ENCODE measurements around the gene RAD54L2.
"Not testable (repeated sequence)": the region's sequence is repeated elsewhere in the genome, so short reads cannot be mapped to it uniquely, and the experiment has no call there.

Gene RAD54L2

GRCh38 chr3:51544011-51544775 is 5.7 kb downstream of the RAD54L2 start:
- DNase-seq, result no peak

GRCh38 chr3:51547274-51547673 is 8.8 kb downstream of the RAD54L2 start:
- DNase-seq, result no peak

GRCh38 chr3:51549311-51549710 is 10.8 kb downstream of the RAD54L2 start:
- DNase-seq, result no peak

GRCh38 chr3:51550080-51550819 is 11.7 kb downstream of the RAD54L2 start:
- no peak for DNase-seq

GRCh38 chr3:51557993-51558392 is 19.5 kb downstream of the RAD54L2 start:
- DNase-seq, result no peak

GRCh38 chr3:51559411-51559888 is 20.9 kb downstream of the RAD54L2 start:
- no peak for DNase-seq

GRCh38 chr3:51559961-51560360 is 21.4 kb downstream of the RAD54L2 start:
- DNase-seq, result no peak

- not testable (repeated sequence) for DNase-seq
Observed at GRCh38 chr3:51562403-51562802, 23.9 kb downstream of the RAD54L2 start.

- DNase-seq, result peak; percentile 6 to 12
Observed at GRCh38 chr3:51568036-51568435, 29.5 kb downstream of the RAD54L2 start.

- no peak for DNase-seq
Observed at GRCh38 chr3:51568996-51569395, 30.5 kb downstream of the RAD54L2 start.

GRCh38 chr3:51578238-51578637 is 39.7 kb downstream of the RAD54L2 start:
- DNase-seq, result no peak

GRCh38 chr3:51580418-51580817 is 41.9 kb downstream of the RAD54L2 start:
- DNase-seq, result no peak

GRCh38 chr3:51581524-51581923 is 43.0 kb downstream of the RAD54L2 start:
- no peak for DNase-seq

- DNase-seq, result no peak
Observed at GRCh38 chr3:51585197-51585596, 46.7 kb downstream of the RAD54L2 start.

GRCh38 chr3:51585871-51586270 is 47.4 kb downstream of the RAD54L2 start:
- DNase-seq, result no peak
